ENCODE measurements around the gene NAA25.

DNA sequence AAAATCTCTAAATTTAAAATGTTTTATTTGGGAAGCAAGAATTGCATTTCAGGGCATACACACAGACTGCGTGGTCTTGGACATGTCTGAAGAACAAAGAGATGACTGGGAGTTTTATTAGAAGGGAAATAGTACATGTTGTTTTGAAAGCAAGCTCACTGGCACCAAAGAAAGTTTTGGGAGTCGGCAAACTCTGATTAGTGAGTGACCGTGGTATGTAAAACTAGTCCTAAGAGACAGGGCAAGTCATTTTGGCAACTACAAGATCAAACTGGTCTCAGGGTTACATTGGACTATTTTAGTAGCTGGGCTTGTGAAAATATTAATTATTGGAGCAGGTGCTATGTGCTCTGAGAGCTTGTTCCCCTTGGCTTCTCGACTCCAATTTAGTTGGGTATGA is 110.6 kb downstream of the NAA25 start:
- TF ChIP-seq, protein P1, sequence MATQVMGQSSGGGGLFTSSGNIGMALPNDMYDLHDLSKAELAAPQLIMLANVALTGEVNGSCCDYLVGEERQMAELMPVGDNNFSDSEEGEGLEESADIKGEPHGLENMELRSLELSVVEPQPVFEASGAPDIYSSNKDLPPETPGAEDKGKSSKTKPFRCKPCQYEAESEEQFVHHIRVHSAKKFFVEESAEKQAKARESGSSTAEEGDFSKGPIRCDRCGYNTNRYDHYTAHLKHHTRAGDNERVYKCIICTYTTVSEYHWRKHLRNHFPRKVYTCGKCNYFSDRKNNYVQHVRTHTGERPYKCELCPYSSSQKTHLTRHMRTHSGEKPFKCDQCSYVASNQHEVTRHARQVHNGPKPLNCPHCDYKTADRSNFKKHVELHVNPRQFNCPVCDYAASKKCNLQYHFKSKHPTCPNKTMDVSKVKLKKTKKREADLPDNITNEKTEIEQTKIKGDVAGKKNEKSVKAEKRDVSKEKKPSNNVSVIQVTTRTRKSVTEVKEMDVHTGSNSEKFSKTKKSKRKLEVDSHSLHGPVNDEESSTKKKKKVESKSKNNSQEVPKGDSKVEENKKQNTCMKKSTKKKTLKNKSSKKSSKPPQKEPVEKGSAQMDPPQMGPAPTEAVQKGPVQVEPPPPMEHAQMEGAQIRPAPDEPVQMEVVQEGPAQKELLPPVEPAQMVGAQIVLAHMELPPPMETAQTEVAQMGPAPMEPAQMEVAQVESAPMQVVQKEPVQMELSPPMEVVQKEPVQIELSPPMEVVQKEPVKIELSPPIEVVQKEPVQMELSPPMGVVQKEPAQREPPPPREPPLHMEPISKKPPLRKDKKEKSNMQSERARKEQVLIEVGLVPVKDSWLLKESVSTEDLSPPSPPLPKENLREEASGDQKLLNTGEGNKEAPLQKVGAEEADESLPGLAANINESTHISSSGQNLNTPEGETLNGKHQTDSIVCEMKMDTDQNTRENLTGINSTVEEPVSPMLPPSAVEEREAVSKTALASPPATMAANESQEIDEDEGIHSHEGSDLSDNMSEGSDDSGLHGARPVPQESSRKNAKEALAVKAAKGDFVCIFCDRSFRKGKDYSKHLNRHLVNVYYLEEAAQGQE (IDR thresholded peaks at IDR 0.05; ENCODE audit: insufficient read depth in 1 of 2, low read depth in 2 of 2, low read length in 2 of 2) = no peak
- TF ChIP-seq FOXP2 (optimal IDR thresholded peaks at IDR 0.05; ENCODE audit: borderline replicate concordance, extremely low read depth, extremely low read length, insufficient read depth) (no peak), TAF1 (IDR thresholded peaks at IDR 0.05; ENCODE audit: borderline replicate concordance, insufficient read depth, low read length) (no peak), POLR2AphosphoS5 (IDR thresholded peaks at IDR 0.05; ENCODE audit: low read depth, low read length) (no peak)
